ENCODE measurements around the gene NRXN3. TPM values are rescaled to one million over a fixed set of nuclear protein-coding genes. Genes with fewer than 3 reads are reported as not detected.

NRXN3 gene
- total RNA-seq, 2 experiments from 2014 or later = not detected

GRCh38 chr14:79910086-79910485 lies 1739.9 kb downstream of the NRXN3 start:
- H3K27me3 Mint-ChIP-seq = no peaks in the 10 kb centered on the region
- no peaks in the 10 kb centered on the region for H3K4me1 Mint-ChIP-seq
- H3K27ac Mint-ChIP-seq = no peak overlapping the region
- no peaks in the 10 kb centered on the region for H3K36me3 Mint-ChIP-seq (ENCODE audit: low read depth)
- ChIA-PET POLR2A (no interaction called here), CTCF (no interaction called here)
- DNase-seq = no peak
- no peak overlapping the region for H3K4me3 Mint-ChIP-seq
- H3K9me3 Mint-ChIP-seq = peaks cover 5% of the 10 kb centered on the region

GRCh38 chr14:79911744-79912143 lies 1741.6 kb downstream of the NRXN3 start:
- Mint-ChIP-seq H3K4me3 (no peak overlapping the region), H3K36me3 (ENCODE audit: low read depth) (no peaks in the 10 kb centered on the region), H3K27ac (no peak overlapping the region), H3K27me3 (no peaks in the 10 kb centered on the region), H3K9me3 (peaks cover 5% of the 10 kb centered on the region), H3K4me1 (no peaks in the 10 kb centered on the region)
- ChIA-PET CTCF (no interaction called here), POLR2A (no interaction called here)
- DNase-seq = no peak

GRCh38 chr14:79914595-79914994 lies 1744.4 kb downstream of the NRXN3 start:
- no peak for DNase-seq
- no peaks in the 10 kb centered on the region for H3K4me1 Mint-ChIP-seq
- H3K9me3 Mint-ChIP-seq = peaks cover 3% of the 10 kb centered on the region
- no peak overlapping the region for H3K27ac Mint-ChIP-seq
- H3K36me3 Mint-ChIP-seq (ENCODE audit: low read depth) = no peaks in the 10 kb centered on the region
- no peaks in the 10 kb centered on the region for H3K27me3 Mint-ChIP-seq
- CTCF ChIA-PET = no interaction called here
- POLR2A ChIA-PET = no interaction called here
- no peak overlapping the region for H3K4me3 Mint-ChIP-seq

GRCh38 chr14:79915406-79915805 lies 1745.2 kb downstream of the NRXN3 start:
- DNase-seq = no peak
- Mint-ChIP-seq H3K27ac (no peak overlapping the region), H3K36me3 (ENCODE audit: low read depth) (no peaks in the 10 kb centered on the region), H3K9me3 (peaks cover 3% of the 10 kb centered on the region), H3K27me3 (no peaks in the 10 kb centered on the region), H3K4me1 (no peaks in the 10 kb centered on the region), H3K4me3 (no peak overlapping the region)
- CTCF ChIA-PET = no interaction called here
- POLR2A ChIA-PET = no interaction called here

GRCh38 chr14:79916281-79916680 lies 1746.1 kb downstream of the NRXN3 start:
- Mint-ChIP-seq H3K36me3 (ENCODE audit: low read depth) (no peaks in the 10 kb centered on the region), H3K4me1 (no peaks in the 10 kb centered on the region), H3K9me3 (peaks cover 3% of the 10 kb centered on the region), H3K27me3 (no peaks in the 10 kb centered on the region), H3K27ac (no peak overlapping the region), H3K4me3 (no peak overlapping the region)
- ChIA-PET POLR2A (no interaction called here), CTCF (no interaction called here)
- no peak for DNase-seq

GRCh38 chr14:79916892-79917291 lies 1746.7 kb downstream of the NRXN3 start:
- Mint-ChIP-seq H3K4me1 (no peaks in the 10 kb centered on the region), H3K27ac (no peak overlapping the region), H3K4me3 (no peak overlapping the region), H3K9me3 (peaks cover 5% of the 10 kb centered on the region), H3K27me3 (no peaks in the 10 kb centered on the region), H3K36me3 (ENCODE audit: low read depth) (no peaks in the 10 kb centered on the region)
- POLR2A ChIA-PET = no interaction called here
- DNase-seq = no peak
- CTCF ChIA-PET = no interaction called here
